ENCODE measurements around the gene NECTIN1. TPM values are rescaled to one million over a fixed set of nuclear protein-coding genes. Genes with fewer than 3 reads are reported as not detected.

NECTIN1 gene
- total and polyA plus RNA-seq, 2 donors (not counting 3 experiments of a cell fraction or from before 2014, with no cell fraction given) = 10.8 to 23.6 TPM

GRCh38 chr11:119749006-119749565 lies 20.1 kb upstream of the NECTIN1 start:
- H3K9me1 ChIP-seq (replicated peaks; ENCODE audit: control insufficient read depth, extremely low read depth, insufficient read depth, low read length) = no peaks in the 10 kb centered on the region
- no peak overlapping the region for H2AFZ ChIP-seq (ENCODE audit: low read depth, low read length)
- FAIRE-seq (no peak), DNase-seq (ENCODE audit: low read depth, low spot score) (no peak)
- intact Hi-C loops (cut with micrococcal nuclease) (no loop called here), dilution Hi-C loops (cut with MboI; ENCODE audit: extremely low pct_ligation_motif_present, low sequenced_read_pairs) (no loop called here)
- POLR2A ChIA-PET = no interaction called here
- TF ChIP-seq JUN (IDR thresholded peaks at IDR 0.05; ENCODE audit: borderline replicate concordance, insufficient read depth, insufficient read length, low read depth) (no peak), POLR2AphosphoS5 (IDR thresholded peaks at IDR 0.05; ENCODE audit: insufficient read depth, low read depth, low read length) (no peak), FOS (IDR thresholded peaks at IDR 0.05; ENCODE audit: borderline replicate concordance, insufficient read depth, low read length) (no peak), MYC (IDR thresholded peaks at IDR 0.05; ENCODE audit: low read depth, low read length) (no peak), CTCF (IDR thresholded peaks at IDR 0.05; ENCODE audit: extremely low read depth in 1 of 2, insufficient read depth in 1 of 2, low read depth in 1 of 2, low read length in 2 of 2) (no peak), EZH2 (IDR thresholded peaks at IDR 0.05; ENCODE audit: borderline replicate concordance, low read depth, low read length, severe bottlenecking) (no peak), POLR2A (IDR thresholded peaks at IDR 0.05; ENCODE audit: low read depth, low read length) (no peak), GATA2 (IDR thresholded peaks at IDR 0.05; ENCODE audit: insufficient read depth, insufficient read length, low read depth, low read length) (no peak)
- TF ChIP-seq, protein P1, sequence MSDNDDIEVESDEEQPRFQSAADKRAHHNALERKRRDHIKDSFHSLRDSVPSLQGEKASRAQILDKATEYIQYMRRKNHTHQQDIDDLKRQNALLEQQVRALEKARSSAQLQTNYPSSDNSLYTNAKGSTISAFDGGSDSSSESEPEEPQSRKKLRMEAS (IDR thresholded peaks at IDR 0.05; ENCODE audit: insufficient read depth, insufficient read length) = no peak
- H3K9me3 ChIP-seq (replicated peaks; ENCODE audit: control insufficient read depth, insufficient read depth, low read length) = no peaks in the 10 kb centered on the region
- H3K4me1 ChIP-seq (ENCODE audit: control insufficient read depth, extremely low read depth, insufficient read depth, low read length) = no peaks in the 10 kb centered on the region
- BruUV-seq (replicated peaks) = no TSS peak
- H3K79me2 ChIP-seq (ENCODE audit: control insufficient read depth, insufficient read depth, low read length) = no peaks in the 10 kb centered on the region
- H4K20me1 ChIP-seq (replicated peaks; ENCODE audit: control insufficient read depth, extremely low read depth, insufficient read depth, low read length) = no peaks in the 10 kb centered on the region
- H3K27ac ChIP-seq (ENCODE audit: insufficient read depth, low read depth, low read length) = no peak overlapping the region
- CTCF ChIA-PET = no interaction called here
- H3K27me3 ChIP-seq (ENCODE audit: control insufficient read depth in 2 of 2, insufficient read depth in 2 of 2, low read length in 2 of 2) = peaks cover 4 to 6% of the 10 kb centered on the region in 2 experiments
- H3K4me2 ChIP-seq (ENCODE audit: insufficient read depth, low read length) = no peak overlapping the region
- no peak overlapping the region for H3K9ac ChIP-seq (replicated peaks; ENCODE audit: extremely low read depth, insufficient read depth, low read length)
- no peaks in the 10 kb centered on the region for H3K36me3 ChIP-seq (ENCODE audit: control insufficient read depth in 2 of 2, extremely low read depth in 1 of 2, insufficient read depth in 2 of 2, low read length in 2 of 2)
- no peak overlapping the region for H3K4me3 ChIP-seq (replicated peaks in 1 of 3; ENCODE audit: insufficient read depth in 1 of 3, low read depth in 1 of 3, low read length in 3 of 3)

All from endothelial cell of umbilical vein (primary cell).